ENCODE data around the gene BRWD1.
A peak's percentile ranks its signal among the peaks of the same experiment; 100 is the strongest.

BRWD1 gene

DNA sequence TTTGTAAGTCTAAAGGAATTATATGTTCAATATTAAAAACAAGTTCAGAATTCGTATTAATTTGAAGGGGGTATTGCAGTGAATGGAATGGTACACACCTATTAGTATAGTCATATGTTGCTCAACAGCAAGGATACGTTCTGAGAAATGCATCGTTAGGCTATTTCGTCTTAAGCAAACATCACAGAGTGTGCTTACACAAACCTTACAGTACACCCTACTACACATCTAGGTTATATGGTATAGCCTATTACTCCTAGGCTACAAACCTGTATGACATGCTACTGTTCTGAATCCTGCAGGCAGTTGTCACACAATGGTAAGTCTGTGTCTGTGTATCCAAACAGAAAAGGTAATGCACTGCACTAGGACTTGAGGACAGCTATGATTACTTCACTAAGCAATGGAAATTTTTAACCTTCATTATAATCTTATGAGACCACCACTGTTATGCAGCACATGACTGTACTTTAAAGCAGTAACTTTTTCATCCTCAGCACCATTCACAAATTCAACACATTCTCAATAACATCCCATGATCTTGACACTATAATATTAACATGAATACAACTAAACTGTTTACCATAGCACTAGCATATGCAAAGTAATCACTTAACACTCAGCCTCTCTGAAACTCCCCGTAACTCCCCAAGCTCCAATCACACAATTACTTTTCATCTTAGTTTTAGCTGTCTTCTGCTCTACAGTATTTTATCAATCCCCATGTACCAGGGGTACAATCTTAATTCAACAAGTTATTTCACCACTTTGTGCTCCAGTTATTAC lies 115.8 kb downstream of the BRWD1 start:
- no peak for ATAC-seq
- DNase-seq = no peak

DNA sequence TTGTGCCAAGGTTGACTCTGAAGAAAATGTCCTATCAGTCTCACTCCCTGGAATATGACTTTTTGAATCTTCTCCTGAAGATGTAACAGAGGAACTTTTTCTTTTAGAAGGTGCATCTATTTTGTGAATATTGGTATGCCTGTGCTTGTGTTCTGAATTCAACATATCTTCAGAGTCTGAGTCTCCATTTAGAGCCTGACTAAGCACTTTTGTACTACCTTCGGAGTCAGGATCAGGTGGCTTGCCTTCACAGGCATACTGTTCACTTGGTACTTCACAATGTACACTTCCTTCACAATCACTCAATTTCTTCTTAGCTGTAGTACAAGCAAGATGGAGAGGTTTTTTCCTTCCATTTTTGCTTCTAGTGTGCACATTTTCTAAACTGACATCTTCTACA lies 116.6 kb downstream of the BRWD1 start:
- no peak for ATAC-seq
- no peak for DNase-seq

DNA sequence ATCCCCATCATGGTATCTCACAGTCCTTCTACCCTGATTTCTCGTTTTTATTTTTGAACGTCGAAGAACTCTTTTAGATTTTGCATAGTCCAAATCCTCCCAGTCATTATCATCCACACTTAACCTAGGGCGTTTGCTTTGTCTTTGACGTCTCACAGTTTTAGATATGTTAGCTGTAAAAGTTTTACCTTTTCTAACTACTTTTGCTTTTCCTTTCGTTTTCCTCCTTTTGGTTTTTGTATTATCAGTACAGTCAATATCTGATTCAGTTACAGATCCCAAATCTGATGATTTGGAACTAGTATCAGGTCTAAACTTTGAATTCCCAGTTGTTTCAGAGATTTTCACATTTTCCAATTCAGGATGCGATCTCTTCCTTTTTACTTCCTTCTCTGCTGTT lies 117.1 kb downstream of the BRWD1 start:
- no peak for ATAC-seq
- no peak for DNase-seq

DNA sequence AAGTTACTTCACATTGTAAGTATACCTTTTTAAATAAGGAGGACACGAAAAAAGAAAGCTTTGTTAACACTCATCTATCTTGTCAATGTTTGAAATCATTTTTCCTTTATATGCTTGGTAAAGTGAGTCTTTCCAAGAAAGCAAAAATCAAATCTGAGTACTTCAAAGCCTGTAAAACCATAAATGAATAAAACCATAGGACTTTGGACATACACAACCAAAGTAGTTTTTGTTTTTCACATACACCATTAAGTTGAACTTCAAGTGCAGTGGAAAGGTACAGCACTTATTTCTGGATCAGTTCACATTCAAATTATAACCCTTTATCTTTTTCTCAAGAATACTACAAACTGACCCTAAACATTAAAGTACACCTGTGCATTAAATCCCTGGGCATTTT lies 120.1 kb downstream of the BRWD1 start:
- no peak for DNase-seq
- no peak for ATAC-seq

DNA sequence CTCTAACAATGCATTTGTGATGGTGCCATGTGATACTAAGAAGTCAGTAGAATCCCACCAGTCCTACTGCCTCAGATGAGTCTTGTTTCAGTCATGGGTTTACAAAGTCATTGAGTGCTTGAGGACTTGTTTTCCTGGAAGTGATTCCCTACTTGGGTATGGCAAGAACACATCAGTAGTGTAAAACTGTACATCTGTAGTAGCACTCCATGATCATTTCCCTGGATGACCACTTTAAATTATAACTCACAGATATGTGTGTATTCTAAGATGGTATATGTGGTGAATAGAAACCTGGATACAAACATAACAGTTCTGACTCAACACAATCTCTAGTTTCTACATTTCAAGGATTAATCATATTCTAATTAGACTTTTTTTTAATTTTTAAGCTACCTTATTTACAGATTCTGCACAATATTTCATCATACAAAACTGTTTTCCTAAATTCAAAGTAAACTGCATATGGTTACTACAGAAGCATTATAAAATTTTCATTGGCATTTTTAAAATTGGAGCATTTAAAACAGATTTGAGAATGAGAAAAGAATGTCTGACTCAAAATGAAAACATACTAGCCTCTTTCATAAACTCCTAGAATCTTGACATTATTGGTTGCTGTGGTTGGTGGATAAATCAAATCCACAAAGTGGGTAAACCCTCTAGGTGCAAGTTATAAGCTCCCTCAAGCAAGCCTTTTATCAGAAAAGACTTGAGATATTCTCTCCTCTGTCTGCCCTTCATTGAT lies 123.4 kb downstream of the BRWD1 start:
- ATAC-seq (peak; percentile 73), DNase-seq (no peak)

DNA sequence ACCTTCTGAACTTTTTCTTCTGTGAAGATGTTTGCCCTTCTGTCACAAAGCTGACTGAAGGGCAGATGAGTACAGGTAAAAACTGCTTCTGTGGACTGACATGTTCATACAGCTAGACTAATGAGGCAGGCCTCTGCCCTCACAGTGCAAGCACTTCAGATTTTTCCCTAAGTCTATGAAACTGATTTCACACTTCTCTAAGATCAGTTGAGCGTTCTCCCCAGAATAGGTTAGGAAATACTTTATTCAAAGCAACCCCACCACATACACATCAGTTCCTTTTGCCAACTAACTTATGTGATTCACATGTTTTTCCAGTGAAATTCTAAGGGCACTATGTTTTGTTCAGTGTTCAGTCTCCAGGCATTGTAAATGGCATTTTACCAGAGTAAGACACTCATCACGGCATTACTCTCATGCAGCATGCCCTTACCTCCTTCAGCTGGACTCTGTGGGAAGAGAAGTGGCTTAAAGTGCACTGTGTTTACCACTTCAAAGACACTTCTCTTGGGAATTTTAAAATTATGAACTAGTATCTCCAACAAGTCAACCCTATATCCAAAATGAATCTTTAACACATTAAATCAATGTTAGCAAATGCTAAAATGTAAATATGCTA lies 124.8 kb downstream of the BRWD1 start:
- peak; percentile 52 for ATAC-seq

DNA sequence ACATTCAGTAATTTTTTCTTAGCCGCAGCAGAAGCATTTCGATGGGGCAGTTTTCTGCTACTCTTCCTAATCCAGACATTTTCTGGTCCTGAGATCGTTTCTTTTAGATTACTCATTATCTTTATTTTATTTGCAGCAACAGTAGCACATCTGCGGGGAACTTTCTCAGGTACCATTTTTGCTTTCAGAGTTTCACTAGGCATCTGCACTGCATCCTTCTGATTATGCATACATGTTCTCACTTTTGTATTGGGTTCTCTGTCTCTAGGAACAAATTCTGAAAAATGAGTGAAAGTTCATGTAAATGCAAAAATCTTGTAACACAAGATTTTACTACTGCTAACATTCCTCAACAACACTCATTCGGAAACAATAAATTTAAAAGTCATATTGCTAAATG lies 126.3 kb downstream of the BRWD1 start:
- ATAC-seq = no peak
- no peak for DNase-seq

More for the DNA sequence above, 124.8 kb downstream of the BRWD1 start:
- no peak for DNase-seq

DNA sequence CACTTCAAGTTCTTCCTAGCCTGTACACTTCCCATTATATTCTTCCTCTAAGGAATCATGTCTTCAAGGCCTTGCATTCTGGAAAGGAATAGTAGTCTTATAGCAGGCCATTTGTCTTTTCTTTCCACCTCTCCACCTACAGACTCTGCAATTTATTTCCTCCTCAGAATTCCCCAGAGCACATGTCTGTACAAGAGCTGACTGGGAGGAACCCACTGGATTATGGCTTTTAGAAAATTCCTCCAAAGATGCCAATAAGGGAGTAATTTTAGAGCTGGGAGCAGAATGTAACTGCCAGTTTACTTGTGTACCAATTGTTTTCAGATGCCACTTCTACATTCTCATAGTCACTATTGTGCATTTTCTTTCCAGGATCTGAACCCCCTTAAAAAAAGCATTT lies 126.8 kb downstream of the BRWD1 start:
- ATAC-seq = no peak

DNA sequence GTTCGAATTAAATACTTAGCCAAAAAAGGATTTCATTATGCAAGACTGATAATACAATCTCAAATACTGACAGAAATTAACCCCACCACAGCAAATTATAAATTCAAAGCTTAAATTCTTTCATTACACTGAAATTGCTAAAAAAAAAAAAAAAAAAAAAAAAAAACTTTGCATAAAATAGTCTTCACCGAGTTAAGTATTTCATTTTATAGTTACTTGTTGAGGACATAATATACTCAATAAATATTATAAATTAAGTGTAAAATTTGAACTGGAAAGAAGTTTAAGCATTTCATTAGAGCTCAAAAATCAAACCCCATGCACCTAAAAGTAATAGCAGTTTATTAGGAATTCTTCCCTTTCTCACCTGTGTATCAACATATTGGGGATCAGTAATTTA lies 128.3 kb downstream of the BRWD1 start:
- DNase-seq (no peak), ATAC-seq (no peak)

More for the DNA sequence above, 126.8 kb downstream of the BRWD1 start:
- no peak for DNase-seq

DNA sequence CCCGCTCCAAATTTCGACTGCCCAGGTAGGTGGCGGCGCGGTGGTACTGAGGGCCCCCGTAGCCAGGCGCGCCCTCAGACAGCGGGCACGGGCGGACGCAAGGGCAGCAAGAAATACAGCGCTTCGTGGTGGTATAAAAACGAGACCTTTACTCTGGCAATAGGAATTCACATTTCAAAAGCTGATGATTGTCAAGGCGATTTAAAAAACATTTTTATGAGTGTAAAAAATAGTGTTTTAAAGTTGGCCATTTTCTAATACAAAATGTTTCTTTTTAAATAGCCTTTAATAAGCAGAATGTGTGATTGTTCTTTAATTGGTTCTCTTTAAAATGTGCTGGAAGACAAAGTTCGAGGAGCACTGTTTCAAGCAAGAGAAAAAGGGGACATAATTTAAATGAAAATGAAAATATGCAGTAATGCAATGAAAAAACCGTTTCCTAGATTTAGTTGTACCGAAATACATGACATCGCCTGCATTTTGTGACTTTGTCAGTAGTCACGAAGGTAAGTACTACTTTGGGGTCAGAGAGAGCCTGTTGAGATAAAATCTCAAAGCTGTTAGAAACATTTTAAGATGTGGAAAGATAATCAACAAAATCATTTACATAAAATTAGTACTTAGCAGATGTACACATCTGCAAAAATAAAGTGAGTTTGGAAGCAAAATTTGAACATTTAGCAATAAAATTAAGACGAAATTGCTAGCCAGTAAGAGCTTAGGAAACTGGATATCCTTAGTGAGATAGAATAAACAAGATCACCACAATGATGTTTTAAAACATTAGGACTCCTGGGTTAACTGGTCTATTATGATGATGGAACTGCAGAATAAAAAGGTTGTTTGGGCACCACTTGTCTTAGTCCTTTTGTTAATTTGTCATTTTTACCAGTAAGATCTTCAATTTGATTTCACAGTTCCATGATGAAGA lies 129.1 kb downstream of the BRWD1 start:
- ATAC-seq = no peak
- no peak for DNase-seq

DNA sequence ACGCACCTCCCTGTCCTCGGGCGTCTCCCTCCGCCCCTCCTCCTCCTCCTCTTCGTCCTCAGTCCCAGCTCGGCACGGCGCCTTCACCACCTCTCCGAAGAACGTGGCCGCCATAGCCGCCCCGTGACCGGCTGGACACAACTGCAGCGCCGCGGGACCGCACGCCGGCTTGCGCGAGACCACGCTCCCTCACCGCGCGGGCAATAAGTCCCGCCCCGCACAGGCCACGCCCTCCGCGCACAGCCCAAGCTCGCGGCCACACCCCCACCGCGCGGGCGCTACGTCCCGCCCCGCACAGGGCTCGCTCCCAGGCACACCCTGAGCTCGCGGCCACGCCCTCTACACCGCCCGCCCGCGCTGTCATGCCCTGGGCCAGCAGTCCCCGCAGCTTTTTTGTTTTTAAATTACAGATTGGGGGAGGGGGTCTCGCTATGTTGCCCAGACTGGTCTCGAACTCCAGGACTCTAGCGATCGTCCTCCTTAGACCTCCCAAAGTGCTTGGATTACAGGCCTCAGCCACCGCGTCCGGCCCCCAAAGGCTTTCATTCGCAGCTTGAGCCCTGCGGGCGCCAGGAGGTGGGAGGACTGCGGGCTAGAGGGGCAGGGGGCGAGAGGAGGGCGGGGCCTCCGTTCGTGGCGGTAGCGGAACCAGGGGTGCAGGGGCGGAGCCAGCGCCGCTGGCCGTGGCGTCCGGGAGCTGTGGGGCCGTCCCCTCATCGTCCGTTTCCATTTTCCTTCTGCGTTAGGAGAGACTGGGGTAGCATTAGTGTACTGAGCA lies 130.0 kb downstream of the BRWD1 start, which contains the start of gene PSMG1:
Gene PSMG1, minus strand, starts transcription at position 180 of the 778 bp plus-strand sequence. Its CDS starts 66 bp downstream, at position 114.
- DNase-seq (peak; percentile 96), ATAC-seq (peak; percentile 97)

DNA sequence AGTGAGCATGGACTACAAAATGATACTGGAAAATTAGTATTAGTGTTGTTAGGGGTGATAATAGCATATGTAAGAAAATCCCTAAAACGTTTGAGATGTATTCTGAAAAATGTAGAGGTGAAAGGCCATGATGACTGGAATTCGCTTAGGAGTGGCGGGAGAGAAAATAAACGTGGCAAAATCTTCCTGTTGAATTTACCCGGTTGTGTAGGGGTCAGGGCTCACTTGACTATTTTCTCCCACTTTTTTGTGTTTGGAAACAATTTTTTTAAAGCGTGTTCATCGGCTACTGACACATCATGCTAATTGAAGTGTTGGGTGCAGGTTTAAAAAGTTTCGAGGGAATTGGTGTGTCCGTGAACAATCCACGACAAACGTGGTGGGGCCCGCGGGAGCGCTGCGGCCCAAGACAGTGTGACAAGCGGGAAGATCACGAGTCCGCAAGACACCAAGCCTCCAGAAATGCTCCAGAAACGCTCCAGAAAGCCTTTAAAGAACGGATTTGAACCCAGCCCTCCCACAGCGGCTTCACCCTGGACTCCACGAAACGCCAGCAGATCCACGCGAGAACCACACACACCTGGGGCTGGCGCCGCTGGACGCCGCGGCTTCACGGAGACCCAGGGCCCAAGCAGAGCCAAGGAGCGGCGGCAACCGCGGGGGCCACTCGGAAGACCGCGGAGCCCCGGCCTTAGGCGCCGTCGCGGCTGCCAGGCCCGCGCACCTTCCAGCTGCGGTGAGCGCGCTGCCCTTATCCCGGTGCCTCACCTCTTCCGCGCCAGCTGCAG lies 130.8 kb downstream of the BRWD1 start:
- DNase-seq (no peak), ATAC-seq (peak; percentile 58)

DNA sequence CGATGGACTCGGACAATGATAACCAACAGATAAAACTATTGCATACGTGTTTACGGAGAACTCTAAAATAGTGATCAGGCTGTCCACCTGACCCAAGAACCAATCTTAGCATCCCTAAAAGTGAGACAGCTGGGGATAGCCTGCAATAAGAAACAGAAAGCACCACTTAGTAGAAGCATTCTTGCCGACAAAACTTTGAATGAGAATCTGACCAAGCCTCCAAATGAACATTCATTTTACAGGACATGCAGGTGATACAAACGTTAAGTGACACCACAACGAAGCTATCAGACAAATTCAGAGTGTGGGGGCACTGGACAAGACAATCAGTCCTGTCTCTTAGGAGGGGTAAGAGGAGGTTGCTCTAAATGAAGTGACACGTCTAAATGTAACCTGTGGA lies 131.4 kb downstream of the BRWD1 start:
- DNase-seq (no peak), ATAC-seq (no peak)

DNA sequence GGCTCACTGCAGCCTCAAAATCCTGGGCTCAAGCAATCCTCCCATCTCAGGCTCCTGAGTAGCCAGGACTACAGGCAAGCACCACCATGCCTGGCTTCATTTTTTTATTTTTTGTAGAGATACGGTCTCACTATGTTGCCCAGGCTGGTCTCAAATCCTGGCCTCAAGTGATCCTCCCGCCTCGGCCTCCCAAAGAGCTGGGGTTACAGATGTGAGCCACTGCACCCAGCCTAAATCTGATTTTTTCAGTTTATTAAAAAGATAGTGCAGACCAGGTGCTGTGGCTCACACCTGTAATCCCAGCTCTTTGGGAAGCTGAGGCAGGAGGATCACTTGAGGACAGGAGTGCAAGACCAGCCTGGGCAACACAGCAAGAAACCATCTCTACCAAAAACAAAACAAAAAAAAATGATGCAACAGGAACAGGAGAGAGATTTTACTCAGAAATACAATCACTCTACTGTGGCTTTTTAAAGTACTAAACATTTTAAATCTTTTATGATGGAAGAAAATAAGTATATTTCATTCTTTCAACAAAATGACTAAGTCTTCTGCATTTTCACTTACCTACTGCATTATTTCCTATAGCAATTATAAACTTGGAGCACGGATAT lies 132.1 kb downstream of the BRWD1 start:
- ATAC-seq (no peak), DNase-seq (no peak)

DNA sequence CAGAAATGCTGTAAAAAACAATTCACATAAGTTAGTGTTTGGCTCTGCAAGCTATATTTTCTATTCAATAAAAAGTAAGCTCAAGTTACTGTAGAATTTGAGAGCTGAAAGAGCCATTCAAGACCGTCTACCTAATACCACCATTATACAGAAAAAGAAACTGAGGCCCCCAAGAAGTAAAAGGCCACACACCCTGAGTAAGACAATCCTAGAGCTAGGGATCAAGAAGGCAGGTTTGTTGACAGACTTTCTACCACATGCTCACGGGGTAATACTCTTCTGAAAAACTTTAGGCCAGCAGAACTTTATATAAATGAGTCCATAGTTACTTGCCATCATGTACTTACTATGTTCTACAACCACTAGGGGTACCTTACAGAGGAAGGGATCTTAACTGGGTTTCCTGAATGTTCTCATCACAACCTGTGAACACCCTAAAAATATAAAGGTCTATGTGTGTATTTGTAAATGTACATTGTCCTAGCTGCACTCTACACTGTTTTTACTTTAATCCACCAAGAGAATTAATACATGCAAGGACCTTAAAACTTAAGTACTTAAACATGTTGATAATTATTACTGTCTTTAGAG lies 132.9 kb downstream of the BRWD1 start:
- DNase-seq (no peak), ATAC-seq (no peak)

DNA sequence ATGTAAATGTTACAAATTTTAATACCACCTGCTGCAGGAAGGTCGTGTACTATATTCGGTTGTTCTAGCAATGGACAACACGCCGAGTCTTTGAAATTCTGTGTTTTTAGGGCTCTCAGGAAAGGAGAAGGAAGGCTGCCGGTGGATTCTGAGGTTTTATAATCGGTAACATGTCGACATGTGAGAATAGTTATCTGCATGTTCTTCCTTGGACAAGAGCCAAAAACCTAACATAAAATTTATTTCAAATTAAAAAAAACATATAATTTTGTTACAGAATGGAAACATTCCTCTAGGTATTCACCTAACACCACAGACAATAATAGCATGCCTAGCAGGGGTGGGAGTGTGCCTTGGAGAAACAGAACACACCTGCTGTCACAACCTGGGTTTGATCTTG lies 135.0 kb downstream of the BRWD1 start:
- no peak for ATAC-seq
- no peak for DNase-seq

DNA sequence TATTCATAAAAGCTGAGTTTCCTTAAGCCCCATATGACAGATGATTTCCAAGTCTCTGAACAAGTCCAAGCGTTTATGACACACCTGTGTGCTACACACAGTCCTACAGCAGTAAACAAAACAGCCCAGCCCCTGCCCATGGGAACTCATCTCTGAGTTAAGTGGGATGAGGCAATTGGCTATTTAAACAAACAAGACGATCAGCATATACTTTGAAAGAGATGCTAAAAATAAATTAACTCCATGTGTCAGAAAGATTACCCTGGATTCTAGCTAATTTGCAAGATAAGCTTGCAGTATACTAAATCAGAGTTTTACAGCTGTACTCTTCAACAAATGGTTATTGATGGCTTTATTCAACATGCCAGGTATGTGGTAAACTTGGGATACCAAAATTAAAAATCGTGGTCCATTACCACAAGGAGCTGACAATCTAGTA lies 137.1 kb downstream of the BRWD1 start:
- ATAC-seq = no peak

DNA sequence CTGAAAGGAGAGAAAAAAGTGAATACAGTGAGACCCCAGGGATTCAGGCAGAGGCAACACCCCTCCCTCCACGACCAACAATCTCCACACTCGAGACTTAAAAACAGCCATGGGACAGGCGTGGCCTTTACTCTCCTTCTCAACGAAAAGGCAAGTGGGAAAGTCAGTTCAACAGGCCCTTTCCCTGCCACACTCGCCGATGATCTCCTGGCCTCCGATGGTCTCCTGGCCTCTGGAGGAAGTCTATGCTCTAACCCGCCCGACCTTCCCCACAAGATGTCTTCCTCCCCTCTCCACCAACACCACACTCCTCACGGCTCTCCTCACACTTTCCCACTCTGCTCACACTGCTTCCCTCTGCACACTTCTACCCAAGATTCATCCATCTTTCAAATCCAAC lies 137.8 kb downstream of the BRWD1 start:
- DNase-seq (no peak), ATAC-seq (no peak)

More for the DNA sequence above, 137.1 kb downstream of the BRWD1 start:
- no peak for DNase-seq

DNA sequence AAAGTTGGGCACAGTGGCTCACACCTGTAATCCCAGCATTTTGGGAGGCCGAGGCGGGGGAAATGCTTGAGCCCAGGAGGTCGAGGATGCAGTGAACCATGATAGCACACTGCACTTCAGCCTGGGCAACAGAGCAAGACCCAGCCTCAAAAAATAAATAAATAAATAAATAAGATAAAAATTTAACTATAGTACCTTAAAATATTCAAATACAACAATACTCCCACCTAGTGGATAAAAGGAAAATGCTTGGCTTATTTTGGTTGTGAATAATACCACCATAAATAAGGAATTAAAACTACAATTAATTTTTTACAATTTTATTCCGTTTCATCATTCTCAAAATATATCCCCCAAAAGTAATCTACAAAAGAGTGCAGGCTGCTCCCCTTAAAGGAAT lies 138.3 kb downstream of the BRWD1 start:
- no peak for ATAC-seq
- DNase-seq = no peak

Data from stimulated activated naive CD8-positive, alpha-beta T cell treated with anti-CD3 and anti-CD28 coated beads, Interleukin-15, Interleukin-2, amounts not matched to agents 100 U/mL and 50 U/mL, for 24 hours (primary cell).